HCT116 (cell line): Measurements from ENCODE around the gene TXLNA. TPM values are rescaled to one million over a fixed set of nuclear protein-coding genes. Genes with fewer than 3 reads are reported as not detected.

Experiments used
- ATAC-seq: fragments of 200-7000 bp; cut with Tn5 transposase; 2 replicates; pipeline ENCODE4 v1.9.1; 2020; ENCODE audit warnings: mild to moderate bottlenecking, moderate library complexity
- BruUV-seq: library from RNA; stranded (reverse); fragments of 400-500 nt; replicated peaks from 2 replicates; lab custom pipeline; 2021; lab: Mats Ljungman, UMichigan
- CTCF ChIA-PET: fragments of 300-600 bp; sonication (Branson Sonifier 250); formaldehyde crosslinking; loops from one replicate; lab custom pipeline; 2021; ENCODE audit warnings: antibody characterized with exemption; lab: Charles Lee
- POLR2A ChIA-PET: fragments of 300-600, 350-600 bp; sonication (Branson Sonifier 250); formaldehyde crosslinking; loops from one replicate; lab custom pipeline; 2021; ENCODE audit warnings: antibody characterized with exemption; lab: Charles Lee
- RAD21 ChIA-PET, 2 experiments: fragments of 300-600 bp; sonication (Branson Sonifier 250); formaldehyde crosslinking; loops; one replicate each; lab custom pipeline; 2023; ENCODE audit warnings: low total read pairs in 2 of 2; ENCODE audit not compliant: uncharacterized antibody in 2 of 2, unreplicated experiment in 2 of 2, low non-redundant PET in 1 of 2; lab: Charles Lee
- DNase-seq: peaks from one replicate; pipeline ENCODE4 v3.0.0-alpha.2; 2010; ENCODE audit warnings: low read depth, low spot score
- H2AFZ ChIP-seq: fragments of 200-600 bp; shearing (Covaris generic), sonication (generic); 2 replicates; pipeline ENCODE4 v1.6.1; 2017; ENCODE audit warnings: low read depth, mixed run types, mixed read lengths, antibody characterized with exemption, low read length; ENCODE audit not compliant: poor library complexity, severe bottlenecking
- H3K27ac ChIP-seq: 2 replicates; pipeline ENCODE4 v1.5.1; 2012; ENCODE audit warnings: low read depth, low read length
- H3K27me3 ChIP-seq: fragments of 200-600 bp; sonication (generic); 2 replicates; pipeline ENCODE4 v1.6.1; 2016; ENCODE audit warnings: mixed run types, low read length, mixed read lengths; ENCODE audit not compliant: insufficient read depth
- H3K36me3 ChIP-seq, 2 experiments: fragments of 200-500 bp in 1 of 2; fragments of 200-600 bp in 1 of 2; sonication (Bioruptor generic) in 1 of 2; sonication (generic) in 1 of 2; 2 replicates each; pipeline versions ENCODE4 v1.5.1 to v1.6.1; 2014 to 2016; ENCODE audit warnings: low read length in 2 of 2, inconsistent platforms in 1 of 2, mixed read lengths in 1 of 2, mixed run types in 1 of 2; ENCODE audit not compliant: insufficient read depth in 2 of 2, control insufficient read depth in 1 of 2
- H3K4me1 ChIP-seq, 2 experiments: fragments of 200-600 bp in 1 of 2; sonication (generic) in 1 of 2; 2 replicates each; pipeline versions ENCODE4 v1.5.1 to v1.6.1; 2012 to 2017; ENCODE audit warnings: low read length in 2 of 2, inconsistent platforms in 1 of 2, mild to moderate bottlenecking in 1 of 2, mixed read lengths in 1 of 2, mixed run types in 1 of 2, moderate library complexity in 1 of 2; ENCODE audit not compliant: insufficient read depth in 2 of 2, control insufficient read depth in 1 of 2
- H3K4me2 ChIP-seq: fragments of 200-600 bp; sonication (generic); 2 replicates; pipeline ENCODE4 v1.6.1; 2017; ENCODE audit warnings: mixed run types, low read length, mixed read lengths
- H3K4me3 ChIP-seq, 2 experiments: fragments of 200-600 bp in 1 of 2; sonication (generic) in 1 of 2; replicated peaks in 1 of 2; 2 replicates each; pipeline ENCODE4 v1.5.1; 2011 to 2016; ENCODE audit warnings: low read length in 2 of 2, control low read depth in 1 of 2, low read depth in 1 of 2, mild to moderate bottlenecking in 1 of 2, mixed read lengths in 1 of 2, mixed run types in 1 of 2
- H3K79me2 ChIP-seq: fragments of 200-600 bp; sonication (generic); 2 replicates; pipeline ENCODE4 v1.6.1; 2017; ENCODE audit warnings: mild to moderate bottlenecking, mixed run types, low read length, moderate library complexity, mixed read lengths; ENCODE audit not compliant: insufficient read depth
- H3K9ac ChIP-seq: fragments of 200-600 bp; sonication (generic); 2 replicates; pipeline ENCODE4 v1.6.1; 2016; ENCODE audit warnings: low read length, mixed read lengths
- H3K9me2 ChIP-seq: fragments of 200-600 bp; sonication (generic), shearing (Covaris generic); 2 replicates; pipeline ENCODE4 v1.6.1; 2017; ENCODE audit warnings: mixed run types, mild to moderate bottlenecking, moderate library complexity; ENCODE audit not compliant: insufficient read depth
- H3K9me3 ChIP-seq, 2 experiments: fragments of 200-500 bp in 1 of 2; fragments of 200-600 bp in 1 of 2; sonication (Bioruptor generic) in 1 of 2; sonication (generic) in 1 of 2; 2 replicates each; pipeline ENCODE4 v1.6.1; 2014 to 2017; ENCODE audit warnings: low read length in 2 of 2, mixed read lengths in 2 of 2, inconsistent platforms in 1 of 2, low read depth in 1 of 2, mild to moderate bottlenecking in 1 of 2, mixed run types in 1 of 2, moderate library complexity in 1 of 2; ENCODE audit not compliant: control insufficient read depth in 1 of 2, insufficient read depth in 1 of 2
- H4K20me1 ChIP-seq: fragments of 200-600 bp; sonication (generic), shearing (Covaris generic); 2 replicates; pipeline ENCODE4 v1.6.1; 2017; ENCODE audit warnings: mixed run types, mild to moderate bottlenecking, moderate library complexity; ENCODE audit not compliant: insufficient read depth
- CBX3 ChIP-seq: IDR thresholded peaks from 2 replicates; pipeline ENCODE4 v1.6.1; 2012; ENCODE audit warnings: low read depth
- EGR1 ChIP-seq: IDR thresholded peaks from 2 replicates; pipeline ENCODE4 v1.6.1; 2012; ENCODE audit warnings: low read depth
- EZH2 ChIP-seq: fragments of 200-600 bp; sonication (generic); IDR thresholded peaks from 2 replicates; pipeline ENCODE4 v1.6.1; 2017; ENCODE audit warnings: antibody characterized with exemption, mixed run types
- EZH2phosphoT487 ChIP-seq: fragments of 200-600 bp; IDR thresholded peaks from 2 replicates; pipeline ENCODE4 v1.6.1; 2018; ENCODE audit warnings: antibody characterized with exemption, borderline replicate concordance
- FOSL1 ChIP-seq: IDR thresholded peaks from 2 replicates; pipeline ENCODE4 v1.6.1; 2012; ENCODE audit warnings: low read depth
- JUND ChIP-seq: IDR thresholded peaks from 2 replicates; pipeline ENCODE4 v1.6.1; 2012
- POLR2A ChIP-seq: IDR thresholded peaks from 2 replicates; pipeline ENCODE4 v1.7.0; 2011; ENCODE audit warnings: borderline replicate concordance; ENCODE audit not compliant: insufficient read depth, insufficient read length; ENCODE audit errors: extremely low read depth
- RAD21 ChIP-seq: IDR thresholded peaks from 2 replicates; pipeline ENCODE4 v1.6.1; 2012; ENCODE audit warnings: low read depth, mild to moderate bottlenecking
- REST ChIP-seq: IDR thresholded peaks from 2 replicates; pipeline ENCODE4 v1.6.1; 2012; ENCODE audit warnings: low read depth
- SIN3A ChIP-seq: IDR thresholded peaks from 2 replicates; pipeline ENCODE4 v1.6.1; 2012; ENCODE audit warnings: low read depth
- SP1 ChIP-seq: IDR thresholded peaks from 2 replicates; pipeline ENCODE4 v1.6.1; 2012; ENCODE audit warnings: low read depth
- SRF ChIP-seq: IDR thresholded peaks from 2 replicates; pipeline ENCODE4 v1.6.1; 2012; ENCODE audit warnings: low read depth
- TCF7L2 ChIP-seq: IDR thresholded peaks from 2 replicates; pipeline ENCODE4 v1.7.0; 2011; ENCODE audit warnings: borderline replicate concordance, inconsistent platforms; ENCODE audit not compliant: insufficient read depth, insufficient read length; ENCODE audit errors: extremely low read depth
- YY1 ChIP-seq: IDR thresholded peaks from 2 replicates; pipeline ENCODE4 v1.6.1; 2011; ENCODE audit warnings: low read length, low read depth, moderate library complexity, mild to moderate bottlenecking; ENCODE audit not compliant: insufficient replicate concordance; ENCODE audit errors: extremely low read depth
- ZNF274 ChIP-seq: fragments of 200-500 bp; sonication (Bioruptor generic); IDR thresholded peaks from 2 replicates; pipeline ENCODE4 v1.6.1; 2014; ENCODE audit warnings: mild to moderate bottlenecking, low read depth, low read length, inconsistent platforms
- intact Hi-C: fragments of 100-400 bp; cut with micrococcal nuclease; formaldehyde crosslinking; loops from 2 replicates; pipeline ENCODE4 v1.10.0; 2022
- total RNA-seq: library from RNA; stranded (reverse); gene quantifications from one replicate; pipeline ENCODE4 v1.2.1, GENCODE V29; 2021; ENCODE audit not compliant: unreplicated experiment
- TF ChIP-seq, protein P1 (sequence below): IDR thresholded peaks from 2 replicates; pipeline ENCODE4 v1.6.1; 2012
- TF ChIP-seq, protein P2 (sequence below): IDR thresholded peaks from 2 replicates; pipeline ENCODE4 v1.6.1; 2012
- TF ChIP-seq, protein P3 (sequence below), 3 experiments: fragments of 200-600 bp in 1 of 3; sonication (generic) in 1 of 3; IDR thresholded peaks in 2 of 3; conservative IDR thresholded peaks in 1 of 3; 2 replicates each; pipeline ENCODE4 v1.5.1; 2012 to 2017; ENCODE audit warnings: low read depth in 2 of 3, low read length in 2 of 3, antibody characterized with exemption in 1 of 3, borderline replicate concordance in 1 of 3, control low read depth in 1 of 3, mild to moderate bottlenecking in 1 of 3, mixed read lengths in 1 of 3, mixed run types in 1 of 3, moderate library complexity in 1 of 3; ENCODE audit not compliant: insufficient read depth in 1 of 3
- TF ChIP-seq, protein P4 (sequence below): IDR thresholded peaks from 2 replicates; pipeline ENCODE4 v1.6.1; 2011; ENCODE audit warnings: mild to moderate bottlenecking, low read length, moderate library complexity; ENCODE audit not compliant: insufficient replicate concordance; ENCODE audit errors: extremely low read depth

The TXLNA gene
- total RNA-seq, 1 experiment from 2014 or later = 37.2 TPM

GRCh38 chr1:32150847-32151246 lies 28.6 kb upstream of the TXLNA start:
- no peak for DNase-seq
- peaks cover 1% of the 10 kb centered on the region; the same call in 1 of the 2 replicates for H4K20me1 ChIP-seq
- no peak overlapping the region for H2AFZ ChIP-seq
- TF ChIP-seq CBX3 = no peak
- no peak for TF ChIP-seq REST
- no peak for TF ChIP-seq SIN3A
- TF ChIP-seq RAD21 = no peak
- TF ChIP-seq EGR1 = no peak
- TF ChIP-seq EZH2phosphoT487 = no peak
- TF ChIP-seq TCF7L2 = no peak
- TF ChIP-seq EZH2 = no peak
- TF ChIP-seq SP1 = no peak
- TF ChIP-seq, protein P1, sequence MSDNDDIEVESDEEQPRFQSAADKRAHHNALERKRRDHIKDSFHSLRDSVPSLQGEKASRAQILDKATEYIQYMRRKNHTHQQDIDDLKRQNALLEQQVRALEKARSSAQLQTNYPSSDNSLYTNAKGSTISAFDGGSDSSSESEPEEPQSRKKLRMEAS = no peak
- TF ChIP-seq SRF = no peak
- TF ChIP-seq, protein P2, sequence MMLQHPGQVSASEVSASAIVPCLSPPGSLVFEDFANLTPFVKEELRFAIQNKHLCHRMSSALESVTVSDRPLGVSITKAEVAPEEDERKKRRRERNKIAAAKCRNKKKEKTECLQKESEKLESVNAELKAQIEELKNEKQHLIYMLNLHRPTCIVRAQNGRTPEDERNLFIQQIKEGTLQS = no peak
- TF ChIP-seq JUND = no peak
- TF ChIP-seq ZNF274 = no peak
- TF ChIP-seq, protein P3, sequence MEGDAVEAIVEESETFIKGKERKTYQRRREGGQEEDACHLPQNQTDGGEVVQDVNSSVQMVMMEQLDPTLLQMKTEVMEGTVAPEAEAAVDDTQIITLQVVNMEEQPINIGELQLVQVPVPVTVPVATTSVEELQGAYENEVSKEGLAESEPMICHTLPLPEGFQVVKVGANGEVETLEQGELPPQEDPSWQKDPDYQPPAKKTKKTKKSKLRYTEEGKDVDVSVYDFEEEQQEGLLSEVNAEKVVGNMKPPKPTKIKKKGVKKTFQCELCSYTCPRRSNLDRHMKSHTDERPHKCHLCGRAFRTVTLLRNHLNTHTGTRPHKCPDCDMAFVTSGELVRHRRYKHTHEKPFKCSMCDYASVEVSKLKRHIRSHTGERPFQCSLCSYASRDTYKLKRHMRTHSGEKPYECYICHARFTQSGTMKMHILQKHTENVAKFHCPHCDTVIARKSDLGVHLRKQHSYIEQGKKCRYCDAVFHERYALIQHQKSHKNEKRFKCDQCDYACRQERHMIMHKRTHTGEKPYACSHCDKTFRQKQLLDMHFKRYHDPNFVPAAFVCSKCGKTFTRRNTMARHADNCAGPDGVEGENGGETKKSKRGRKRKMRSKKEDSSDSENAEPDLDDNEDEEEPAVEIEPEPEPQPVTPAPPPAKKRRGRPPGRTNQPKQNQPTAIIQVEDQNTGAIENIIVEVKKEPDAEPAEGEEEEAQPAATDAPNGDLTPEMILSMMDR (IDR thresholded peaks at IDR 0.05 in 2 of 3, conservative IDR thresholded peaks at IDR 0.05 in 1 of 3; ENCODE audit: borderline replicate concordance in 1 of 3, insufficient read depth in 1 of 3, low read depth in 2 of 3, low read length in 2 of 3) = no peak
- no peak for TF ChIP-seq YY1
- TF ChIP-seq POLR2A = no peak
- TF ChIP-seq, protein P4, sequence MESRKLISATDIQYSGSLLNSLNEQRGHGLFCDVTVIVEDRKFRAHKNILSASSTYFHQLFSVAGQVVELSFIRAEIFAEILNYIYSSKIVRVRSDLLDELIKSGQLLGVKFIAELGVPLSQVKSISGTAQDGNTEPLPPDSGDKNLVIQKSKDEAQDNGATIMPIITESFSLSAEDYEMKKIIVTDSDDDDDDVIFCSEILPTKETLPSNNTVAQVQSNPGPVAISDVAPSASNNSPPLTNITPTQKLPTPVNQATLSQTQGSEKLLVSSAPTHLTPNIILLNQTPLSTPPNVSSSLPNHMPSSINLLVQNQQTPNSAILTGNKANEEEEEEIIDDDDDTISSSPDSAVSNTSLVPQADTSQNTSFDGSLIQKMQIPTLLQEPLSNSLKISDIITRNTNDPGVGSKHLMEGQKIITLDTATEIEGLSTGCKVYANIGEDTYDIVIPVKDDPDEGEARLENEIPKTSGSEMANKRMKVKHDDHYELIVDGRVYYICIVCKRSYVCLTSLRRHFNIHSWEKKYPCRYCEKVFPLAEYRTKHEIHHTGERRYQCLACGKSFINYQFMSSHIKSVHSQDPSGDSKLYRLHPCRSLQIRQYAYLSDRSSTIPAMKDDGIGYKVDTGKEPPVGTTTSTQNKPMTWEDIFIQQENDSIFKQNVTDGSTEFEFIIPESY = no peak
- no peak for TF ChIP-seq FOSL1
- H3K79me2 ChIP-seq = peaks cover 81% of the 10 kb centered on the region
- POLR2A ChIA-PET = no interaction called here
- H3K9ac ChIP-seq = no peak overlapping the region
- no peak overlapping the region for H3K27ac ChIP-seq
- H3K4me1 ChIP-seq = peaks cover 0 to 3% of the 10 kb centered on the region in 2 experiments; a peak in 2 of 4 replicates
- BruUV-seq = no TSS peak
- no peak overlapping the region for H3K4me3 ChIP-seq
- no peak for ATAC-seq
- peaks cover 0 to 2% of the 10 kb centered on the region in 2 experiments; a peak in 1 of 4 replicates for H3K36me3 ChIP-seq
- H3K4me2 ChIP-seq = no peak overlapping the region
- H3K27me3 ChIP-seq = no peaks in the 10 kb centered on the region
- intact Hi-C loops = no loop called here
- no peaks in the 10 kb centered on the region for H3K9me3 ChIP-seq
- H3K9me2 ChIP-seq = no peaks in the 10 kb centered on the region
- CTCF ChIA-PET = no interaction called here
- RAD21 ChIA-PET = interaction anchor here in 1 of 2 experiments (0.6 kb wide), 1 partner anchor 106 kb away, joined by 3 read pairs; no protein-coding TSS in a partner anchor
